Loucy (cell line): Measurements from ENCODE around the gene STRBP.

Experiments
- H2AFZ ChIP-seq: fragments of 200-600 bp; sonication (generic); 2 replicates; pipeline ENCODE4 v1.6.0; 2016; ENCODE audit warnings: antibody characterized with exemption, mild to moderate bottlenecking, low read length, moderate library complexity
- H3F3A ChIP-seq: fragments of 200-600 bp; 2 replicates; pipeline ENCODE4 v1.6.0; 2016; ENCODE audit warnings: antibody characterized with exemption, low read depth, mild to moderate bottlenecking
- H3K27me3 ChIP-seq: fragments of 200-600 bp; sonication (generic); 2 replicates; pipeline ENCODE4 v1.6.1; 2014; ENCODE audit warnings: low read length, mild to moderate bottlenecking; ENCODE audit not compliant: insufficient read depth, poor library complexity, severe bottlenecking
- H3K36me3 ChIP-seq: fragments of 200-600 bp; sonication (generic); 2 replicates; pipeline ENCODE4 v1.6.1; 2016; ENCODE audit warnings: low read length; ENCODE audit not compliant: insufficient read depth
- H3K4me1 ChIP-seq: fragments of 200-600 bp; sonication (generic); 2 replicates; pipeline ENCODE4 v1.5.1; 2014; ENCODE audit warnings: low read length, mild to moderate bottlenecking; ENCODE audit not compliant: insufficient read depth, poor library complexity, severe bottlenecking
- H3K4me2 ChIP-seq: fragments of 200-600 bp; sonication (generic); 2 replicates; pipeline ENCODE4 v1.6.0; 2014; ENCODE audit warnings: antibody characterized with exemption, low read length, low read depth, mild to moderate bottlenecking; ENCODE audit not compliant: poor library complexity, severe bottlenecking
- H3K4me3 ChIP-seq: fragments of 200-600 bp; sonication (generic); 2 replicates; pipeline ENCODE4 v1.5.1; 2014; ENCODE audit warnings: low read length, mild to moderate bottlenecking, mixed read lengths; ENCODE audit not compliant: poor library complexity, severe bottlenecking
- H3K79me2 ChIP-seq: fragments of 200-600 bp; sonication (generic); 2 replicates; pipeline ENCODE4 v1.6.1; 2014; ENCODE audit warnings: low read length; ENCODE audit not compliant: insufficient read depth
- H3K9ac ChIP-seq: fragments of 200-600 bp; sonication (generic); 2 replicates; pipeline ENCODE4 v1.6.0; 2014; ENCODE audit warnings: mild to moderate bottlenecking, low read depth, low read length, moderate library complexity; ENCODE audit not compliant: poor library complexity, severe bottlenecking
- H3K9me2 ChIP-seq: fragments of 200-600 bp; sonication (generic); replicated peaks from 2 replicates; pipeline ENCODE4 v1.6.1; 2016; ENCODE audit warnings: low read depth, low read length, mixed read lengths
- H3K9me3 ChIP-seq: fragments of 200-600 bp; sonication (generic); 2 replicates; pipeline ENCODE4 v1.6.1; 2014; ENCODE audit warnings: mild to moderate bottlenecking, antibody characterized with exemption, low read length, low read depth; ENCODE audit not compliant: insufficient read depth
- H4K20me1 ChIP-seq: fragments of 200-600 bp; sonication (generic); 2 replicates; pipeline ENCODE4 v1.6.0; 2014; ENCODE audit warnings: antibody characterized with exemption, low read length, mild to moderate bottlenecking; ENCODE audit not compliant: insufficient read depth, poor library complexity, severe bottlenecking
- EZH2phosphoT487 ChIP-seq: fragments of 200-600 bp; IDR thresholded peaks from 2 replicates; pipeline ENCODE4 v1.6.1; 2018; ENCODE audit warnings: antibody characterized with exemption, mild to moderate bottlenecking, moderate library complexity, borderline replicate concordance
- TF ChIP-seq, protein P1 (sequence below): fragments of 200-600 bp; sonication (generic); conservative IDR thresholded peaks from 2 replicates; pipeline ENCODE4 v1.5.1; 2014; ENCODE audit warnings: mild to moderate bottlenecking, antibody characterized with exemption, low read length

Gene STRBP

DNA sequence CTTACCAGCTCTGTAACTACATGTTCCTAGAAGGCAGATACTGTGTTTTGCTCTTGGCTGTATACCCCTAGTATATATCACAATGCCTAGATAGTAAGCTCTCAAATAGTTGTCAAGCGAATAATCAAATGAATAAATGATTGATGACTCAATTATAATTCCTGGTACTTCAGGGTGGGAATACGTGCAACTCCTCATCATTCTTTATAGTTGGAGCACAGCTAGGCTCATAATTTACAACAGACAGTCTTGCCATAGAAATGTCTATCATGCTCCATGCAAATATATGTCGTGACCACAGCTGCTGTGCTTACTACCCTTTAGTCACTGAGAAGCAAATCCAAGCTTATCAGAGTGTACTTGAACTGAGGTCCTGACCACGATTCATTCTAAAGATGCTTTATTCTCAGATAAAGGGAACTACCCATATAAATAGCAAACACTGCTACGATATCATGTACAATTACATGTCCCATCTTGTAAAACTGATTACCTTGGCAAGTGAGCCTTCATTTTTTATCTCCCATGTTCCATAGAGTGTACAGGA is 52.1 kb downstream of the STRBP start:
- Histone ChIP-seq H3K9me2 (no peaks in the 10 kb centered on the region), H3K36me3 (no peaks in the 10 kb centered on the region), H3K27me3 (no peaks in the 10 kb centered on the region), H3K4me2 (no peak overlapping the region), H3K4me3 (no peak overlapping the region), H3K9ac (no peak overlapping the region), H2AFZ (no peak overlapping the region), H3K9me3 (no peaks in the 10 kb centered on the region), H3F3A (no peaks in the 10 kb centered on the region), H3K4me1 (peaks cover 4% of the 10 kb centered on the region), H3K79me2 (peaks cover 48% of the 10 kb centered on the region), H4K20me1 (peaks cover 19% of the 10 kb centered on the region)
- no peak for TF ChIP-seq EZH2phosphoT487
- TF ChIP-seq, protein P1, sequence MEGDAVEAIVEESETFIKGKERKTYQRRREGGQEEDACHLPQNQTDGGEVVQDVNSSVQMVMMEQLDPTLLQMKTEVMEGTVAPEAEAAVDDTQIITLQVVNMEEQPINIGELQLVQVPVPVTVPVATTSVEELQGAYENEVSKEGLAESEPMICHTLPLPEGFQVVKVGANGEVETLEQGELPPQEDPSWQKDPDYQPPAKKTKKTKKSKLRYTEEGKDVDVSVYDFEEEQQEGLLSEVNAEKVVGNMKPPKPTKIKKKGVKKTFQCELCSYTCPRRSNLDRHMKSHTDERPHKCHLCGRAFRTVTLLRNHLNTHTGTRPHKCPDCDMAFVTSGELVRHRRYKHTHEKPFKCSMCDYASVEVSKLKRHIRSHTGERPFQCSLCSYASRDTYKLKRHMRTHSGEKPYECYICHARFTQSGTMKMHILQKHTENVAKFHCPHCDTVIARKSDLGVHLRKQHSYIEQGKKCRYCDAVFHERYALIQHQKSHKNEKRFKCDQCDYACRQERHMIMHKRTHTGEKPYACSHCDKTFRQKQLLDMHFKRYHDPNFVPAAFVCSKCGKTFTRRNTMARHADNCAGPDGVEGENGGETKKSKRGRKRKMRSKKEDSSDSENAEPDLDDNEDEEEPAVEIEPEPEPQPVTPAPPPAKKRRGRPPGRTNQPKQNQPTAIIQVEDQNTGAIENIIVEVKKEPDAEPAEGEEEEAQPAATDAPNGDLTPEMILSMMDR, result no peak

DNA sequence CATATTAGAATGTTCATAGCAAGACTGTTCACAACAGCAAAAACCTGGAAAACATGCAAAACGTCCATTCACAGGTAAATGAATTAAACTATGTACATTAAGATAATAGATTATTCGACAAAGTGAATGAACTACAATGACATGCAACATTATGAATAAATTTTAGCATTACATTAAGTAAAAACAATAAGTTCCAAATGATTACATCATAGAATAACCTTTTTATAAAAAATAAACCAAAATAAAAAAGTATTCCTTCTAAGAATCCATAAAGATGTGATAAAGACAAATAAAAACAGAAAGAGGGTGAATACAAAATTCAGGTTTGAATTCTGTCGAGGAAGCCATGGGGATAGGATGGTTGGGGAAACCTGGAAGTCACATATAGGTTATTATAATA is 57.3 kb downstream of the STRBP start:
- H3K9me2 ChIP-seq, result no peaks in the 10 kb centered on the region
- H3K4me3 ChIP-seq, result no peak overlapping the region
- no peaks in the 10 kb centered on the region for H3K4me1 ChIP-seq
- H3F3A ChIP-seq, result no peaks in the 10 kb centered on the region
- H3K79me2 ChIP-seq, result peaks cover 41% of the 10 kb centered on the region
- no peak overlapping the region for H3K4me2 ChIP-seq
- peaks cover 12% of the 10 kb centered on the region for H4K20me1 ChIP-seq
- H3K9ac ChIP-seq, result no peak overlapping the region
- H3K9me3 ChIP-seq, result no peaks in the 10 kb centered on the region
- H3K36me3 ChIP-seq, result no peaks in the 10 kb centered on the region
- H2AFZ ChIP-seq, result no peak overlapping the region
- TF ChIP-seq, protein P1, result no peak
- no peak for TF ChIP-seq EZH2phosphoT487
- no peaks in the 10 kb centered on the region for H3K27me3 ChIP-seq

DNA sequence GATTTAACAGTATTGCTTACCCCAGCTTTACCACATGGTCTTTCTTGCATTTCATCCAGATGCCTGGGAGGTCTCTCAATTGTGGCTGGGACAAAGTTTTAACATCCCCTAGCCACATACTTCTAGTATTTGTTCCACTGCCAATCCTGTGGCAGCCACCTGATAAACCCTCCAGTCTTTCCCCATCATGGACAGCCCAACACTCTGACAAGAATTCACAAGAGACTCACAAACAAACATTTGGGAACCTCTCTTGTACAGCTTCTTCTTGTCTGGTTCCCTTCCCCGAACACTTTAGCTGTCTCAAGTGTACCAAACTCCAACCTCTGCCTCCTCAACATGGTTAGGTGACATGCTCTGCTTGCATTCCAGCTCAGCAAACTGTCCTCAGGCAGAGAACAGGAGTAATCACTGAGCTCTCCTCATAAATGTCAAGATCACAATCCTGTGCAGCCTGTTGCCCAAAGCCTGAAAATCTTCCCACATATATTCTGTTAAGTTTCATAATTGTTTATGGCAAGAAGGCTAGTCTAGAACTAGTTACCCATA is 59.7 kb downstream of the STRBP start:
- no peaks in the 10 kb centered on the region for H3K27me3 ChIP-seq
- H3K9me2 ChIP-seq, result no peaks in the 10 kb centered on the region
- no peak overlapping the region for H3K9ac ChIP-seq
- no peaks in the 10 kb centered on the region for H3K36me3 ChIP-seq
- no peaks in the 10 kb centered on the region for H3K4me1 ChIP-seq
- H2AFZ ChIP-seq, result no peak overlapping the region
- peaks cover 37% of the 10 kb centered on the region for H3K79me2 ChIP-seq
- no peaks in the 10 kb centered on the region for H3F3A ChIP-seq
- peaks cover 12% of the 10 kb centered on the region for H4K20me1 ChIP-seq
- H3K4me2 ChIP-seq, result no peak overlapping the region
- no peaks in the 10 kb centered on the region for H3K9me3 ChIP-seq
- H3K4me3 ChIP-seq, result no peak overlapping the region
- TF ChIP-seq, protein P1, result no peak
- TF ChIP-seq EZH2phosphoT487, result no peak
